ENCODE data around the gene PLEKHM3. TPM values are rescaled to one million over a fixed set of nuclear protein-coding genes. Genes with fewer than 3 reads are reported as not detected.

Gene PLEKHM3
- total and polyA plus RNA-seq, 2 donors (not counting 3 experiments of a cell fraction or from before 2014, with no cell fraction given) = 3.1 to 9.1 TPM

- Histone ChIP-seq H3K4me2 (ENCODE audit: insufficient read depth, low read length) (no peak overlapping the region), H3K4me3 (replicated peaks in 1 of 3; ENCODE audit: insufficient read depth in 1 of 3, low read depth in 1 of 3, low read length in 3 of 3) (no peak overlapping the region), H3K27ac (ENCODE audit: insufficient read depth, low read depth, low read length) (no peak overlapping the region), H3K9ac (replicated peaks; ENCODE audit: extremely low read depth, insufficient read depth, low read length) (no peak overlapping the region), H4K20me1 (replicated peaks; ENCODE audit: control insufficient read depth, extremely low read depth, insufficient read depth, low read length) (no peaks in the 10 kb centered on the region), H3K4me1 (ENCODE audit: control insufficient read depth, extremely low read depth, insufficient read depth, low read length) (no peaks in the 10 kb centered on the region), H2AFZ (ENCODE audit: low read depth, low read length) (no peak overlapping the region), H3K9me3 (replicated peaks; ENCODE audit: control insufficient read depth, insufficient read depth, low read length) (no peaks in the 10 kb centered on the region), H3K9me1 (replicated peaks; ENCODE audit: control insufficient read depth, extremely low read depth, insufficient read depth, low read length) (no peaks in the 10 kb centered on the region), H3K36me3 (ENCODE audit: control insufficient read depth in 2 of 2, extremely low read depth in 1 of 2, insufficient read depth in 2 of 2, low read length in 2 of 2) (no peaks in the 10 kb centered on the region), H3K27me3 (ENCODE audit: control insufficient read depth in 2 of 2, insufficient read depth in 2 of 2, low read length in 2 of 2) (peaks cover 0 to 3% of the 10 kb centered on the region in 2 experiments), H3K79me2 (ENCODE audit: control insufficient read depth, insufficient read depth, low read length) (no peaks in the 10 kb centered on the region)
- no TSS peak for BruUV-seq (replicated peaks)
- TF ChIP-seq POLR2A (IDR thresholded peaks at IDR 0.05; ENCODE audit: low read depth, low read length) = no peak
- no peak for TF ChIP-seq MYC (IDR thresholded peaks at IDR 0.05; ENCODE audit: low read depth, low read length)
- TF ChIP-seq FOS (IDR thresholded peaks at IDR 0.05; ENCODE audit: borderline replicate concordance, insufficient read depth, low read length) = no peak
- TF ChIP-seq MAX (IDR thresholded peaks at IDR 0.05; ENCODE audit: insufficient read depth, insufficient read length) = no peak
- no peak for TF ChIP-seq CTCF (IDR thresholded peaks at IDR 0.05; ENCODE audit: extremely low read depth in 1 of 2, insufficient read depth in 1 of 2, low read depth in 1 of 2, low read length in 2 of 2)
- no peak for TF ChIP-seq POLR2AphosphoS5 (IDR thresholded peaks at IDR 0.05; ENCODE audit: insufficient read depth, low read depth, low read length)
- dilution Hi-C loops (cut with MboI; ENCODE audit: extremely low pct_ligation_motif_present, low sequenced_read_pairs) (no loop called here), intact Hi-C loops (cut with micrococcal nuclease) (loop anchor here (10.0 kb wide), 1 partner anchor 563 kb away; no protein-coding TSS in a partner anchor)
- ChIA-PET CTCF (interaction anchor here (1.4 to 6.3 kb wide), 3 partner anchors 11 to 292 kb away, joined by 4 to 217 read pairs (median 26); no protein-coding TSS in a partner anchor), POLR2A (no interaction called here)
- no peak for DNase-seq (ENCODE audit: low read depth, low spot score)
- no peak for FAIRE-seq
Measured at GRCh38 chr2:208037564-208038487, 12.5 kb upstream of the PLEKHM3 start.
